Loucy (cell line): ENCODE data around the gene NHEJ1.

Experiments used
- H2AFZ ChIP-seq: fragments of 200-600 bp; sonication (generic); 2 replicates; pipeline ENCODE4 v1.6.0; 2016; ENCODE audit warnings: antibody characterized with exemption, mild to moderate bottlenecking, low read length, moderate library complexity
- H3F3A ChIP-seq: fragments of 200-600 bp; 2 replicates; pipeline ENCODE4 v1.6.0; 2016; ENCODE audit warnings: antibody characterized with exemption, low read depth, mild to moderate bottlenecking
- H3K27me3 ChIP-seq: fragments of 200-600 bp; sonication (generic); 2 replicates; pipeline ENCODE4 v1.6.1; 2014; ENCODE audit warnings: low read length, mild to moderate bottlenecking; ENCODE audit not compliant: insufficient read depth, poor library complexity, severe bottlenecking
- H3K36me3 ChIP-seq: fragments of 200-600 bp; sonication (generic); 2 replicates; pipeline ENCODE4 v1.6.1; 2016; ENCODE audit warnings: low read length; ENCODE audit not compliant: insufficient read depth
- H3K4me1 ChIP-seq: fragments of 200-600 bp; sonication (generic); 2 replicates; pipeline ENCODE4 v1.5.1; 2014; ENCODE audit warnings: low read length, mild to moderate bottlenecking; ENCODE audit not compliant: insufficient read depth, poor library complexity, severe bottlenecking
- H3K4me2 ChIP-seq: fragments of 200-600 bp; sonication (generic); 2 replicates; pipeline ENCODE4 v1.6.0; 2014; ENCODE audit warnings: antibody characterized with exemption, low read length, low read depth, mild to moderate bottlenecking; ENCODE audit not compliant: poor library complexity, severe bottlenecking
- H3K4me3 ChIP-seq: fragments of 200-600 bp; sonication (generic); 2 replicates; pipeline ENCODE4 v1.5.1; 2014; ENCODE audit warnings: low read length, mild to moderate bottlenecking, mixed read lengths; ENCODE audit not compliant: poor library complexity, severe bottlenecking
- H3K79me2 ChIP-seq: fragments of 200-600 bp; sonication (generic); 2 replicates; pipeline ENCODE4 v1.6.1; 2014; ENCODE audit warnings: low read length; ENCODE audit not compliant: insufficient read depth
- H3K9ac ChIP-seq: fragments of 200-600 bp; sonication (generic); 2 replicates; pipeline ENCODE4 v1.6.0; 2014; ENCODE audit warnings: mild to moderate bottlenecking, low read depth, low read length, moderate library complexity; ENCODE audit not compliant: poor library complexity, severe bottlenecking
- H3K9me2 ChIP-seq: fragments of 200-600 bp; sonication (generic); replicated peaks from 2 replicates; pipeline ENCODE4 v1.6.1; 2016; ENCODE audit warnings: low read depth, low read length, mixed read lengths
- H3K9me3 ChIP-seq: fragments of 200-600 bp; sonication (generic); 2 replicates; pipeline ENCODE4 v1.6.1; 2014; ENCODE audit warnings: mild to moderate bottlenecking, antibody characterized with exemption, low read length, low read depth; ENCODE audit not compliant: insufficient read depth
- H4K20me1 ChIP-seq: fragments of 200-600 bp; sonication (generic); 2 replicates; pipeline ENCODE4 v1.6.0; 2014; ENCODE audit warnings: antibody characterized with exemption, low read length, mild to moderate bottlenecking; ENCODE audit not compliant: insufficient read depth, poor library complexity, severe bottlenecking
- EZH2phosphoT487 ChIP-seq: fragments of 200-600 bp; IDR thresholded peaks from 2 replicates; pipeline ENCODE4 v1.6.1; 2018; ENCODE audit warnings: antibody characterized with exemption, mild to moderate bottlenecking, moderate library complexity, borderline replicate concordance
- TF ChIP-seq, protein P1 (sequence below): fragments of 200-600 bp; sonication (generic); conservative IDR thresholded peaks from 2 replicates; pipeline ENCODE4 v1.5.1; 2014; ENCODE audit warnings: mild to moderate bottlenecking, antibody characterized with exemption, low read length

Gene NHEJ1

DNA sequence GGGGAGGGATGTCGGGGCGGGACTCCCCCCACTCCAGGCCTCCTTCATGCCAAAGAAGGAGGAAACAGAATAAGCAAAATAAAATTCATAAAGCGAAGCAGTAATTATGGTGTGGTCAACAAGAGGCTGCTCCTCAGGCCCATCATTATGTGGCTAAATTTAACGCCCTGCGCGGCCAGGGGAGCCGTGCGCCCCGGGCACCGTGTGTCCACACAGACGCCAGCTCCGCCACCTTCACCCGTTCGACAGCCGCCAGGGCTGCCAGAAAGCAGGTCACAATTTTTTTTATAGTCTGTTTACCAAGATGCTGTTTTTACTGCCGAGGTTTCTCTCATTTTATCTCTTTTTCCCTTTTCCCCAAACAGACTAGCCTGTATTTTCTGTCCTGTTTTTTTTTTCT is 31.0 kb downstream of the NHEJ1 start:
- Histone ChIP-seq H4K20me1 (no peaks in the 10 kb centered on the region), H2AFZ (no peak overlapping the region), H3K4me2 (no peak overlapping the region), H3K9me2 (no peaks in the 10 kb centered on the region), H3K4me3 (no peak overlapping the region), H3F3A (no peaks in the 10 kb centered on the region), H3K27me3 (no peaks in the 10 kb centered on the region), H3K36me3 (no peaks in the 10 kb centered on the region), H3K79me2 (no peaks in the 10 kb centered on the region), H3K4me1 (peaks cover 8% of the 10 kb centered on the region), H3K9ac (no peak overlapping the region), H3K9me3 (no peaks in the 10 kb centered on the region)
- no peak for TF ChIP-seq EZH2phosphoT487
- TF ChIP-seq, protein P1, sequence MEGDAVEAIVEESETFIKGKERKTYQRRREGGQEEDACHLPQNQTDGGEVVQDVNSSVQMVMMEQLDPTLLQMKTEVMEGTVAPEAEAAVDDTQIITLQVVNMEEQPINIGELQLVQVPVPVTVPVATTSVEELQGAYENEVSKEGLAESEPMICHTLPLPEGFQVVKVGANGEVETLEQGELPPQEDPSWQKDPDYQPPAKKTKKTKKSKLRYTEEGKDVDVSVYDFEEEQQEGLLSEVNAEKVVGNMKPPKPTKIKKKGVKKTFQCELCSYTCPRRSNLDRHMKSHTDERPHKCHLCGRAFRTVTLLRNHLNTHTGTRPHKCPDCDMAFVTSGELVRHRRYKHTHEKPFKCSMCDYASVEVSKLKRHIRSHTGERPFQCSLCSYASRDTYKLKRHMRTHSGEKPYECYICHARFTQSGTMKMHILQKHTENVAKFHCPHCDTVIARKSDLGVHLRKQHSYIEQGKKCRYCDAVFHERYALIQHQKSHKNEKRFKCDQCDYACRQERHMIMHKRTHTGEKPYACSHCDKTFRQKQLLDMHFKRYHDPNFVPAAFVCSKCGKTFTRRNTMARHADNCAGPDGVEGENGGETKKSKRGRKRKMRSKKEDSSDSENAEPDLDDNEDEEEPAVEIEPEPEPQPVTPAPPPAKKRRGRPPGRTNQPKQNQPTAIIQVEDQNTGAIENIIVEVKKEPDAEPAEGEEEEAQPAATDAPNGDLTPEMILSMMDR: no peak

DNA sequence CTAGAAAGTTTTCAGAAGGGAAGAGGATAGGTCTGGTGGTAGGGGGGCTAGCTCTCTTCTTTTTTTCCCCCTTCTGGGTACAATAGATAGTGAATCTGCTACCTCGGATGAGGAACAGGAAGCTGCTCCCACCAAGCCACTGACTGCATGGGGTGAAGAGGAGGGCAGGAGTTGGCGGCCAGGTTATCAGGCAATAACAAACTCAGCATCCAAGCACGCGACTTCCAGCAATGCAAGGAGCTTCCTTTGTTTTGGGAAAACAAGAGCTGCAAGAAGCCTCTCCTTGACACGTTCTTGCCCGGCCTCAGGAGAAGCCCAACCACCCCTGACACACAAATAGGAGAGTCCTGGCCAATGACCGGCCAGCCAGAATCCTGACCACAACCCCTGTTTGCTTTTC is 32.2 kb downstream of the NHEJ1 start:
- Histone ChIP-seq H3K9me3 (no peaks in the 10 kb centered on the region), H3K4me2 (no peak overlapping the region), H3K4me1 (peaks cover 16% of the 10 kb centered on the region), H3K36me3 (no peaks in the 10 kb centered on the region), H3K79me2 (no peaks in the 10 kb centered on the region), H3K27me3 (no peaks in the 10 kb centered on the region), H3K4me3 (no peak overlapping the region), H3K9me2 (no peaks in the 10 kb centered on the region), H2AFZ (no peak overlapping the region), H3F3A (no peaks in the 10 kb centered on the region), H4K20me1 (no peaks in the 10 kb centered on the region), H3K9ac (no peak overlapping the region)
- TF ChIP-seq, protein P1: no peak
- TF ChIP-seq EZH2phosphoT487: no peak

DNA sequence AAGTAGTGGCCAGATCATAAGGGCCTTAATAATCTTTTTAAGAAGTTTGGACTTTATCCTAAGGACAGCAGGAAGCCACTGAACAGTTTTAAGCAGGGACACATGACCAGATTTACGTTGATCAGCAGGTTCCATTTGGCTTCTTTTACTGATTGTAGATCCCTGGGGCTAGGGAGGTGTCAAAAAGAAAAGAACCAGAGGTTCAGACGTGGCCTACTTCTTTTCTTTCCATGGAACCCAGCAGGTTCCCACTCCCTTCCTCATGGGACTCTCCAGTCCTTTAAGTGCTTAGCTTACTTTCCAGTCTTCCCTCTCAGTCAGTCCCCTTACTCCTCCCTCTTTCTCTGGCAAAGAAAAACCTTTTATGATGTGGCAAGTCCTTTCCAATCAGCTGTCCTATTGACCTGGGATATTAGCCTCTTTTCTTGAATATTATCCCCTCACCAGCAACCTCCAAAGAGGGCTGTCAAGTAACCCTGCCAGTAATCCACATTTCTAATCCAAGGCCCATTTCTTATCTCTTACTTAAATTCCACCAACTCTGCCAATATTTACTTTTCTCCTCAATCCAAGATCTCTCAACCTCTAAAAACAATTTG is 33.5 kb downstream of the NHEJ1 start:
- H3F3A ChIP-seq: no peaks in the 10 kb centered on the region
- no peak overlapping the region for H2AFZ ChIP-seq
- H3K9me3 ChIP-seq: no peaks in the 10 kb centered on the region
- H3K4me3 ChIP-seq: no peak overlapping the region
- no peaks in the 10 kb centered on the region for H3K9me2 ChIP-seq
- H3K36me3 ChIP-seq: no peaks in the 10 kb centered on the region
- H3K4me2 ChIP-seq: no peak overlapping the region
- H3K79me2 ChIP-seq: no peaks in the 10 kb centered on the region
- H4K20me1 ChIP-seq: no peaks in the 10 kb centered on the region
- H3K9ac ChIP-seq: no peak overlapping the region
- H3K27me3 ChIP-seq: no peaks in the 10 kb centered on the region
- no peak for TF ChIP-seq EZH2phosphoT487
- TF ChIP-seq, protein P1: no peak
- H3K4me1 ChIP-seq: peaks cover 16% of the 10 kb centered on the region
